H1 (cell line): ENCODE results near the gene TAOK1. TPM values are rescaled to one million over a fixed set of nuclear protein-coding genes. Genes with fewer than 3 reads are reported as not detected.
A peak's percentile ranks its signal among the peaks of the same experiment; 100 is the strongest.

Experiments
- CTCF ChIA-PET: fragments of 300-600 bp; sonication (Branson Sonifier 250); formaldehyde crosslinking; loops from one replicate; lab custom pipeline; 2021; ENCODE audit not compliant: partially characterized antibody; lab: Charles Lee
- POLR2A ChIA-PET: fragments of 300-600 bp; sonication (Branson Sonifier 250); formaldehyde crosslinking; loops from one replicate; lab custom pipeline; 2021; ENCODE audit warnings: inconsistent platforms; ENCODE audit not compliant: partially characterized antibody; lab: Charles Lee
- DNase-seq, 2 experiments: peaks; one replicate each; pipeline versions ENCODE4 v3.0.0 to v3.0.0-alpha.2; 2010 to 2022; ENCODE audit warnings: low spot score in 2 of 2, low read depth in 1 of 2, mixed read lengths in 1 of 2
- FAIRE-seq: peaks from 2 replicates; lab custom pipeline; 2011; peaks lifted over from hg19 to GRCh38; lab: Jason Lieb, UNC
- H2AFZ ChIP-seq: 2 replicates; pipeline ENCODE4 v1.8.1; 2012; ENCODE audit warnings: low read length, inconsistent platforms
- H2AK5ac ChIP-seq: 2 replicates; pipeline ENCODE4 v1.6.1; 2013; ENCODE audit warnings: low read depth, low read length
- H2BK120ac ChIP-seq: replicated peaks from 2 replicates; pipeline ENCODE3; 2013; ENCODE audit warnings: low read depth, low read length, inconsistent platforms
- H2BK12ac ChIP-seq: 2 replicates; pipeline ENCODE4 v1.6.1; 2013; ENCODE audit warnings: low read depth, low read length
- H2BK15ac ChIP-seq: 2 replicates; pipeline ENCODE4 v1.6.1; 2013; ENCODE audit warnings: low read length
- H2BK20ac ChIP-seq: 2 replicates; pipeline ENCODE4 v1.6.1; 2013; ENCODE audit warnings: low read length
- H2BK5ac ChIP-seq: 2 replicates; pipeline ENCODE4 v1.6.1; 2013; ENCODE audit warnings: low read depth, low read length
- H3K14ac ChIP-seq: 2 replicates; pipeline ENCODE4 v1.6.1; 2013; ENCODE audit warnings: inconsistent platforms; ENCODE audit not compliant: insufficient read length
- H3K18ac ChIP-seq: 2 replicates; pipeline ENCODE4 v1.6.1; 2013; ENCODE audit warnings: low read length; ENCODE audit errors: extremely low read depth
- H3K23ac ChIP-seq: 2 replicates; pipeline ENCODE4 v1.6.1; 2013; ENCODE audit warnings: inconsistent platforms; ENCODE audit not compliant: insufficient read length
- H3K23me2 ChIP-seq: 2 replicates; pipeline ENCODE4 v1.6.1; 2013; ENCODE audit warnings: low read depth, low read length
- H3K27ac ChIP-seq: 2 replicates; pipeline ENCODE4 v1.6.1; 2011; ENCODE audit warnings: low read depth, low read length, inconsistent platforms
- H3K27me3 ChIP-seq, 4 experiments: replicated peaks in 1 of 4; 1 replicate in 1 of 4; 2 replicates in 3 of 4; pipeline versions ENCODE4 v1.6.1 to v1.8.1; 2011 to 2013; ENCODE audit warnings: low read length in 3 of 4, mild to moderate bottlenecking in 3 of 4, inconsistent platforms in 2 of 4, mixed read lengths in 2 of 4, moderate library complexity in 1 of 4; ENCODE audit not compliant: control insufficient read depth in 3 of 4, insufficient read depth in 3 of 4; ENCODE audit errors: extremely low read depth in 1 of 4
- H3K36me3 ChIP-seq, 4 experiments: 2 replicates each; pipeline versions ENCODE4 v1.6.1 to v1.8.1; 2011 to 2013; ENCODE audit warnings: mild to moderate bottlenecking in 4 of 4, low read length in 3 of 4, moderate library complexity in 2 of 4, control low read depth in 1 of 4, inconsistent platforms in 1 of 4; ENCODE audit not compliant: insufficient read depth in 4 of 4, control insufficient read depth in 2 of 4
- H3K4ac ChIP-seq: replicated peaks from 2 replicates; pipeline ENCODE3; 2013; ENCODE audit warnings: low read length, low read depth, mixed read lengths, inconsistent platforms; ENCODE audit not compliant: insufficient read length
- H3K4me1 ChIP-seq, 4 experiments: replicated peaks in 1 of 4; 1 replicate in 1 of 4; 2 replicates in 3 of 4; pipeline versions ENCODE4 v1.6.1 to v1.8.1; 2011 to 2013; ENCODE audit warnings: low read length in 3 of 4, inconsistent platforms in 2 of 4, mixed read lengths in 1 of 4; ENCODE audit not compliant: insufficient read depth in 4 of 4, control insufficient read depth in 3 of 4
- H3K4me2 ChIP-seq, 2 experiments: 2 replicates each; pipeline versions ENCODE4 v1.6.1 to v1.8.1; 2011 to 2013; ENCODE audit warnings: low read depth in 2 of 2, low read length in 2 of 2, control low read depth in 1 of 2, inconsistent platforms in 1 of 2, mild to moderate bottlenecking in 1 of 2; ENCODE audit not compliant: insufficient read depth in 1 of 2
- H3K4me3 ChIP-seq, 4 experiments: fragments of 200-600, 300-600 bp in 1 of 4; sonication (generic), shearing (Covaris generic), sonication (Bioruptor Twin) in 1 of 4; 2 replicates each; pipeline versions ENCODE4 v1.5.1 to v1.8.1; 2011 to 2016; ENCODE audit warnings: low read length in 4 of 4, low read depth in 3 of 4, control low read depth in 2 of 4, inconsistent platforms in 2 of 4, mild to moderate bottlenecking in 2 of 4, mixed read lengths in 1 of 4, moderate library complexity in 1 of 4; ENCODE audit not compliant: insufficient read depth in 2 of 4; ENCODE audit errors: extremely low read depth in 1 of 4
- H3K56ac ChIP-seq: replicated peaks from 2 replicates; pipeline ENCODE3; 2013; ENCODE audit warnings: low read depth, mild to moderate bottlenecking, mixed read lengths, low read length, inconsistent platforms; ENCODE audit not compliant: insufficient read length
- H3K79me1 ChIP-seq: 2 replicates; pipeline ENCODE4 v1.6.1; 2013; ENCODE audit warnings: low read depth, low read length, control low read depth
- H3K79me2 ChIP-seq, 2 experiments: 2 replicates each; pipeline versions ENCODE4 v1.6.1 to v1.8.1; 2012 to 2013; ENCODE audit warnings: low read length in 2 of 2, mild to moderate bottlenecking in 2 of 2, inconsistent platforms in 1 of 2; ENCODE audit not compliant: insufficient read depth in 2 of 2, control insufficient read depth in 1 of 2
- H3K9ac ChIP-seq, 4 experiments: replicated peaks in 1 of 4; 1 replicate in 1 of 4; 2 replicates in 3 of 4; pipeline versions ENCODE4 v1.6.1 to v1.8.1; 2011 to 2013; ENCODE audit warnings: low read depth in 3 of 4, low read length in 3 of 4, control low read depth in 2 of 4, mild to moderate bottlenecking in 2 of 4, moderate library complexity in 2 of 4, inconsistent platforms in 1 of 4; ENCODE audit errors: extremely low read depth in 1 of 4
- H3K9me3 ChIP-seq, 2 experiments: 2 replicates each; pipeline versions ENCODE4 v1.6.1 to v1.8.1; 2012 to 2013; ENCODE audit warnings: mild to moderate bottlenecking in 2 of 2, moderate library complexity in 2 of 2, control low read depth in 1 of 2, inconsistent platforms in 1 of 2, low read depth in 1 of 2, low read length in 1 of 2, mixed read lengths in 1 of 2; ENCODE audit not compliant: insufficient read depth in 2 of 2
- H4K20me1 ChIP-seq, 2 experiments: replicated peaks in 1 of 2; 2 replicates each; pipeline versions ENCODE3 to v1.8.1; 2011 to 2013; ENCODE audit warnings: inconsistent platforms in 2 of 2, low read length in 2 of 2, mild to moderate bottlenecking in 1 of 2; ENCODE audit not compliant: insufficient read depth in 2 of 2, control insufficient read depth in 1 of 2
- H4K5ac ChIP-seq: 2 replicates; pipeline ENCODE4 v1.6.1; 2013; ENCODE audit warnings: low read length, low read depth, mixed read lengths, inconsistent platforms; ENCODE audit not compliant: insufficient read length
- H4K8ac ChIP-seq: 2 replicates; pipeline ENCODE4 v1.8.0; 2013; ENCODE audit warnings: mild to moderate bottlenecking, moderate library complexity, low read length, inconsistent platforms; ENCODE audit not compliant: insufficient read depth; ENCODE audit errors: extremely low read depth
- H4K91ac ChIP-seq: replicated peaks from 2 replicates; pipeline ENCODE3; 2013; ENCODE audit warnings: low read length, mixed read lengths, inconsistent platforms; ENCODE audit not compliant: insufficient read length
- JUND ChIP-seq: IDR thresholded peaks from 2 replicates; pipeline ENCODE4 v1.6.1; 2011; ENCODE audit warnings: mild to moderate bottlenecking, improper control_type of control experiment, low read length
- NANOG ChIP-seq: IDR thresholded peaks from 2 replicates; pipeline ENCODE4 v1.6.1; 2011; ENCODE audit warnings: low read length, low read depth, mild to moderate bottlenecking, inconsistent platforms; ENCODE audit not compliant: insufficient read depth, poor library complexity, severe bottlenecking
- WGBS, 2 experiments: shearing (Covaris generic) in 1 of 2; methylation state at CpG; one replicate each; pipeline versions ENCODE4 v1.1.6 to v1.1.7; 2013 to 2015; ENCODE audit warnings: low lambda C conversion rate in 2 of 2, mixed read lengths in 2 of 2, inconsistent platforms in 1 of 2, low coverage in 1 of 2, missing lambda C conversion rate in 1 of 2; ENCODE audit not compliant: insufficient replicate concordance in 2 of 2, insufficient coverage in 1 of 2, insufficient read length in 1 of 2; ENCODE audit errors: extremely low coverage in 1 of 2, missing lambda C conversion rate in 1 of 2; 5-methylcytosine and 5-hydroxymethylcytosine counted together
- polyA plus RNA-seq, 7 experiments: library from polyadenylated mRNA; depleted of rRNA in 3 of 7; stranded (reverse) in 5 of 7; unstranded in 2 of 7; fragments of >200 nt in 5 of 7; fragments of 200-250 nt in 2 of 7; gene quantifications; 1 replicate in 5 of 7; 2 replicates in 1 of 7; 4 replicates in 1 of 7; pipeline versions ENCODE4 v1.2.1 to v1.2.3, GENCODE V29; 2011 to 2013; ENCODE audit warnings: missing spikeins in 2 of 7, mixed read lengths in 2 of 7
- total RNA-seq: library from RNA; stranded (reverse); fragmentation: NEBNext Ultra II Directional; extraction: Animal tissue kit (Norgen Biotek cat#: 25700); gene quantifications from 2 replicates; pipeline ENCODE4 v1.2.1, GENCODE V29; 2021

TAOK1 gene
- total and polyA plus RNA-seq, 2 of the 8 experiments (the other 6 are each of a cell fraction or from before 2014, with no cell fraction given), result 12.2 to 90.6 TPM

DNA sequence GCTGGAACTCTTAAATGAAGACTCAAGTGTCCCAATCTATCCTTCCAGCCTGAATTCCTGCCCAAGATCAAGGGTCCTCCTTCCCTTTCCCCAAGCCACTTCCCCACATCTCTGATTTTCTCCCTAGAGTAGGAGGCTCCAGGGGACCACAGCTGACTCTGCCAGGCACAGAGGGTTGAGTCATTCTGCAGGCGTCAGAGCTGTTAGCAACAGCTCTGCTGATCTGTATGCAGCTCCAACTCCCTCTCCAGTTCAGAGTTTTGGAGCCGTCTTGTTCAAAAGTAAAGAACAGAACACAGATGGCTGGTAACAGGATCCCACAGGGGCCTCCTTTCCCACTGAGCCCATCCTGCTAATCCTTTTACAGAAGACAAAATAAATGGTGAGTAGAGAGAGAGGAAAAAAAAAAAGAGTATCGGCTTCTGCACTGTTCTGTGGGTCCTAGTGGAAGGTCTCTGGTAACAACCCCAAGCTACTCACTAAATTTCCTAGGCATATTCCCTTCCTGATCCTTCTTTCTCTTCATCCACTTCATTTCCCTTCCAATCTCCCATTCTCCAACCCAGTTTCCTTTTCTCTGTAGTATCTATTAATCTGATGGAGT lies 13.4 kb upstream of the TAOK1 start:
- ChIA-PET POLR2A (interaction anchor here (1.2 to 3.1 kb wide), 6 partner anchors 9 to 85 kb away, joined by 3 to 9 read pairs (median 4); partner anchors contain the start of gene NUFIP2), CTCF (interaction anchor here (0.6 to 1.3 kb wide), 8 partner anchors 8 to 242 kb away, joined by 3 to 6 read pairs (median 3); no protein-coding TSS in a partner anchor)
- Histone ChIP-seq H3K79me1 (no peaks in the 10 kb centered on the region), H2BK120ac (no peak overlapping the region), H4K20me1 (no peaks in the 10 kb centered on the region), H3K4me1 (peaks cover 2 to 10% (median 4%) of the 10 kb centered on the region in 4 experiments; a peak in 6 of 7 replicates), H2AK5ac (no peak overlapping the region), H2AFZ (no peak overlapping the region), H3K9ac (no peak overlapping the region), H3K27ac (no peak overlapping the region), H2BK15ac (no peak overlapping the region), H3K23me2 (no peaks in the 10 kb centered on the region; the same call in 1 of the 2 replicates), H2BK5ac (no peak overlapping the region), H3K27me3 (no peaks in the 10 kb centered on the region; a peak in 1 of 7 replicates), H3K4me3 (no peak overlapping the region), H4K91ac (no peak overlapping the region), H2BK12ac (0 out of 2 replicates have a peak overlapping the region, but pooled peaks have one; percentile 27), H2BK20ac (no peak overlapping the region), H3K4me2 (peak overlapping the region in 1 of 2 experiments; percentile 11; a peak in 1 of 4 replicates), H3K4ac (no peak overlapping the region), H3K36me3 (no peaks in the 10 kb centered on the region), H4K5ac (no peak overlapping the region), H3K56ac (no peak overlapping the region), H3K23ac (no peak overlapping the region), H3K9me3 (no peaks in the 10 kb centered on the region), H3K18ac (no peak overlapping the region), H4K8ac (no peak overlapping the region), H3K14ac (no peak overlapping the region), H3K79me2 (no peaks in the 10 kb centered on the region)
- no peak for DNase-seq
- TF ChIP-seq NANOG, result no peak
- 0 out of 2 replicates have a peak, but pooled peaks have one; percentile 33 for TF ChIP-seq JUND
- 64% methylated on average over 3 of the region's 3 CpGs; no CpG with 5 or more reads in 1 of the 2 experiments for WGBS, 2 experiments
- no peak for FAIRE-seq
